ENCODE results near the gene CDPF1. TPM values are rescaled to one million over a fixed set of nuclear protein-coding genes. Genes with fewer than 3 reads are reported as not detected.
A peak's percentile ranks its signal among the peaks of the same experiment; 100 is the strongest.

CDPF1 gene
- total RNA-seq, 6 experiments from 2014 or later: 1.8 to 7.1 (median 3.3) TPM

DNA sequence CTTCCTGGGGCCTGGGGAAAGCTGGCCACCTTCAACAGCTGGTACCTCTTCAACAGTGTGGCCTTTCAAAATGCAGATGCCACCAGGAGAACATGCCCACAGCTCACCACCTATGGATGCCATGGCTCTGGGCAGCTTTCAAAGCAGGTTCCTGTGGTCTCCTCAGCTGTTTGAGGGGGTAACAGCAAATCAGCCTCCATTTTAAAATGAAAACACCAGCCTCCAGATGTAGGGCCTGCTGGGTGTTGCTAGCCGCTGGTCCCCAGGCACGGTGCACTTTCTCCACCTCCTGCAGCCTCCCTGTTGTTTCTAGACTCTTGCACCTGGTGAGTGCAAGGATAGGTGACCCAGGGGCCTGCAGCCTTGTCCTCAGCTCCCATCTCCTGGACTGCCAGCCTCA, 10.0 kb downstream of the CDPF1 start:
- H3K36me3 ChIP-seq: peaks cover 0 to 42% (median 23%) of the 10 kb centered on the region in 4 donors
- WGBS (ENCODE audit: insufficient coverage, low coverage, low lambda C conversion rate, missing lambda C conversion rate): no CpG with 5 or more reads among the region's 2 CpGs

GRCh38 chr22:46239261-46240048, 10.6 kb downstream of the CDPF1 start:
- Histone ChIP-seq H3K4me1 (peaks cover 0 to 26% (median 5%) of the 10 kb centered on the region in 4 donors), H3K27me3 (no peaks in the 10 kb centered on the region), H3K36me3 (peaks cover 0 to 48% (median 25%) of the 10 kb centered on the region in 4 donors), H3K4me3 (no peak overlapping the region), H3K27ac (peak overlapping the region in 1 of 3 donors; percentile 70), H3K9me3 (no peaks in the 10 kb centered on the region)
- intact Hi-C loops (cut with DNase I): loop anchor here in 1 of 2 donors (10.0 kb wide), 1 partner anchor 45 kb away; no protein-coding TSS in a partner anchor
- WGBS (ENCODE audit: insufficient coverage, low coverage, low lambda C conversion rate, missing lambda C conversion rate): 83% methylated on average over 9 of the region's 20 CpGs
- ATAC-seq (peak in 1 of 4 donors; percentile 12), DNase-seq (no peak)
- TF ChIP-seq, protein P1, sequence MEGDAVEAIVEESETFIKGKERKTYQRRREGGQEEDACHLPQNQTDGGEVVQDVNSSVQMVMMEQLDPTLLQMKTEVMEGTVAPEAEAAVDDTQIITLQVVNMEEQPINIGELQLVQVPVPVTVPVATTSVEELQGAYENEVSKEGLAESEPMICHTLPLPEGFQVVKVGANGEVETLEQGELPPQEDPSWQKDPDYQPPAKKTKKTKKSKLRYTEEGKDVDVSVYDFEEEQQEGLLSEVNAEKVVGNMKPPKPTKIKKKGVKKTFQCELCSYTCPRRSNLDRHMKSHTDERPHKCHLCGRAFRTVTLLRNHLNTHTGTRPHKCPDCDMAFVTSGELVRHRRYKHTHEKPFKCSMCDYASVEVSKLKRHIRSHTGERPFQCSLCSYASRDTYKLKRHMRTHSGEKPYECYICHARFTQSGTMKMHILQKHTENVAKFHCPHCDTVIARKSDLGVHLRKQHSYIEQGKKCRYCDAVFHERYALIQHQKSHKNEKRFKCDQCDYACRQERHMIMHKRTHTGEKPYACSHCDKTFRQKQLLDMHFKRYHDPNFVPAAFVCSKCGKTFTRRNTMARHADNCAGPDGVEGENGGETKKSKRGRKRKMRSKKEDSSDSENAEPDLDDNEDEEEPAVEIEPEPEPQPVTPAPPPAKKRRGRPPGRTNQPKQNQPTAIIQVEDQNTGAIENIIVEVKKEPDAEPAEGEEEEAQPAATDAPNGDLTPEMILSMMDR (IDR thresholded peaks at IDR 0.05): no peak
- TF ChIP-seq POLR2A (IDR thresholded peaks at IDR 0.05): no peak

More for the DNA sequence above, 10.0 kb downstream of the CDPF1 start:
- H3K4me3 ChIP-seq: no peak overlapping the region
- TF ChIP-seq, protein P1 (IDR thresholded peaks at IDR 0.05): no peak
- no peak for TF ChIP-seq POLR2A (IDR thresholded peaks at IDR 0.05)
- H3K9me3 ChIP-seq: no peaks in the 10 kb centered on the region
- H3K27ac ChIP-seq: peak overlapping the region in 1 of 3 donors; percentile 70
- ATAC-seq (peak in 3 of 4 donors; percentile 8 to 23 (median 16)), DNase-seq (no peak)
- H3K27me3 ChIP-seq: no peaks in the 10 kb centered on the region
- intact Hi-C loops (cut with DNase I): no loop called here
- H3K4me1 ChIP-seq: peaks cover 0 to 29% (median 5%) of the 10 kb centered on the region in 4 donors

GRCh38 chr22:46238541-46238940, 11.6 kb downstream of the CDPF1 start:
- Histone ChIP-seq H3K36me3 (peaks cover 0 to 55% (median 27%) of the 10 kb centered on the region in 4 donors), H3K4me1 (peaks cover 0 to 26% (median 5%) of the 10 kb centered on the region in 4 donors), H3K9me3 (no peaks in the 10 kb centered on the region), H3K27me3 (no peaks in the 10 kb centered on the region), H3K27ac (no peak overlapping the region), H3K4me3 (no peak overlapping the region)
- no peak for TF ChIP-seq POLR2A (IDR thresholded peaks at IDR 0.05)
- TF ChIP-seq, protein P1 (IDR thresholded peaks at IDR 0.05): no peak
- no peak for ATAC-seq
- 88% methylated on average over 7 of the region's 16 CpGs for WGBS (ENCODE audit: insufficient coverage, low coverage, low lambda C conversion rate, missing lambda C conversion rate)
- intact Hi-C loops (cut with DNase I): loop anchor here in 1 of 2 donors (10.0 kb wide), 1 partner anchor 46 kb away; no protein-coding TSS in a partner anchor
- DNase-seq: no peak

DNA sequence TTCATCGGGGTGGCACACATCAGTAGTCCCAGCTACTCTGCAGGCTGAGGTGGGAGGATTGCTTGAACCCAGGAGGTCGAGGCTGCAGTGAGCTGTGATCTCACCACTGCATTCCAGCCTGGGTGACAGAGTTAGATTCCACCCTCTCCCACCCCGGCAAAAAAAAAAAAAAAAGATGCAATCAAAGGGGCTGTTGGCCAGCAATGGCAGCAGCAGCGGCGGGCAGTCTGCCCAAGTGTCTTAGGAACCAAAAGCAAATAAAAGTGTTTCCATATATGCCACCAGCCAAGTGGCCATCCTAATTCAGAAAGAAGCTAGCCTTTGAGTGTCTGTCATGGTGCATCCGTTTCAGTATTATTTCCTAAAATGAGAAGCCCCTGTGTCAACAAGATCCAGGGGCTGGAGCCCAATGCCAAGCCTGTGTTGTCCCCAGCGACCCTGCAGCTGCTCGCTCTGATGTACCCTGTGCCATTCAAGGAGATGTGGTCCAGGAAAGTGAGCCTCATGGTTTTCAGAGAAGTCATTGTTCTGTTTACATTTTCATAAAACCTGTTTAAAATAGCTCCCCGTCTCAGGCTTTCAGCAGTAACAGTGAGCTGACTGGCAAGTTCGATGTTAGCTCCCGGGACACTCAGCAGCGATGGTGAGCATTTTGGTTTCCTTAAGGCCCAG, 12.5 kb downstream of the CDPF1 start:
- 78% methylated on average over 4 of the region's 12 CpGs for WGBS (ENCODE audit: insufficient coverage, low coverage, low lambda C conversion rate, missing lambda C conversion rate)
- H3K9me3 ChIP-seq: no peaks in the 10 kb centered on the region
- no peak for TF ChIP-seq POLR2A (IDR thresholded peaks at IDR 0.05)
- ATAC-seq: no peak
- peaks cover 0 to 27% (median 5%) of the 10 kb centered on the region in 4 donors for H3K4me1 ChIP-seq
- H3K36me3 ChIP-seq: peaks cover 0 to 63% (median 31%) of the 10 kb centered on the region in 4 donors
- DNase-seq: no peak
- no peak overlapping the region for H3K4me3 ChIP-seq
- intact Hi-C loops (cut with DNase I): loop anchor here in 1 of 2 donors (10.0 kb wide), 1 partner anchor 47 kb away; no protein-coding TSS in a partner anchor
- no peaks in the 10 kb centered on the region for H3K27me3 ChIP-seq
- no peak overlapping the region for H3K27ac ChIP-seq
